H9 (cell line): ENCODE measurements around the gene NIFK. TPM values are rescaled to one million over a fixed set of nuclear protein-coding genes. Genes with fewer than 3 reads are reported as not detected.

ENCODE experiments used
- DNase-seq: peaks from one replicate; pipeline ENCODE4 v3.0.0-alpha.2; 2017
- H2AFZ ChIP-seq: one replicate; pipeline ENCODE4 v1.6.1; 2013; ENCODE audit warnings: mild to moderate bottlenecking, low read length, control low read depth, moderate library complexity
- H2AK5ac ChIP-seq: 2 replicates; pipeline ENCODE4 v1.6.1; 2013; ENCODE audit warnings: low read length, control low read depth, mixed read lengths; ENCODE audit not compliant: insufficient read length
- H2BK120ac ChIP-seq: one replicate; pipeline ENCODE4 v1.6.1; 2013; ENCODE audit warnings: low read depth, mild to moderate bottlenecking, low read length, control low read depth, inconsistent platforms; ENCODE audit not compliant: poor library complexity, severe bottlenecking
- H2BK12ac ChIP-seq: 2 replicates; pipeline ENCODE4 v1.6.1; 2013; ENCODE audit warnings: low read length, control low read depth, mixed read lengths, low read depth; ENCODE audit not compliant: insufficient read length
- H2BK15ac ChIP-seq: 2 replicates; pipeline ENCODE4 v1.6.1; 2013; ENCODE audit warnings: low read depth, low read length, control low read depth
- H2BK20ac ChIP-seq: one replicate; pipeline ENCODE4 v1.6.1; 2013; ENCODE audit warnings: low read depth, mild to moderate bottlenecking, low read length, control low read depth, inconsistent platforms; ENCODE audit not compliant: poor library complexity, severe bottlenecking
- H2BK5ac ChIP-seq: 2 replicates; pipeline ENCODE4 v1.6.1; 2013; ENCODE audit warnings: low read length, control low read depth, mixed read lengths; ENCODE audit not compliant: insufficient read length
- H3K14ac ChIP-seq: 2 replicates; pipeline ENCODE4 v1.6.1; 2013; ENCODE audit warnings: low read length, control low read depth; ENCODE audit not compliant: insufficient read depth
- H3K18ac ChIP-seq: 2 replicates; pipeline ENCODE4 v1.6.1; 2013; ENCODE audit warnings: low read depth, mild to moderate bottlenecking, mixed read lengths, low read length, control low read depth; ENCODE audit not compliant: insufficient read length
- H3K23ac ChIP-seq: 2 replicates; pipeline ENCODE4 v1.6.1; 2013; ENCODE audit warnings: low read length, control low read depth, mixed read lengths, low read depth; ENCODE audit not compliant: insufficient read length
- H3K23me2 ChIP-seq: 2 replicates; pipeline ENCODE4 v1.6.1; 2013; ENCODE audit warnings: low read depth, mild to moderate bottlenecking, mixed read lengths, low read length, control low read depth; ENCODE audit not compliant: insufficient read length, poor library complexity, severe bottlenecking
- H3K27ac ChIP-seq: 2 replicates; pipeline ENCODE4 v1.5.1; 2013; ENCODE audit warnings: low read length, control low read depth, mixed read lengths, low read depth; ENCODE audit not compliant: insufficient read length
- H3K27me3 ChIP-seq: 2 replicates; pipeline ENCODE4 v1.6.1; 2013; ENCODE audit warnings: low read length, control low read depth, inconsistent platforms; ENCODE audit not compliant: insufficient read depth
- H3K4ac ChIP-seq: 2 replicates; pipeline ENCODE4 v1.6.1; 2013; ENCODE audit warnings: low read depth, mild to moderate bottlenecking, control low read depth, inconsistent platforms, low read length, moderate library complexity
- H3K4me1 ChIP-seq: 2 replicates; pipeline ENCODE4 v1.6.1; 2013; ENCODE audit warnings: low read length, control low read depth, inconsistent platforms; ENCODE audit not compliant: insufficient read depth
- H3K4me2 ChIP-seq: 2 replicates; pipeline ENCODE4 v1.6.1; 2013; ENCODE audit warnings: low read length, control low read depth, mixed read lengths; ENCODE audit not compliant: insufficient read length, insufficient read depth
- H3K56ac ChIP-seq: 2 replicates; pipeline ENCODE4 v1.6.1; 2013; ENCODE audit warnings: low read depth, mild to moderate bottlenecking, mixed read lengths, low read length, control low read depth; ENCODE audit not compliant: insufficient read length
- H3K79me1 ChIP-seq: 2 replicates; pipeline ENCODE4 v1.6.1; 2013; ENCODE audit warnings: low read depth, mild to moderate bottlenecking, moderate library complexity, low read length, control low read depth, inconsistent platforms; ENCODE audit not compliant: insufficient read depth, poor library complexity, severe bottlenecking
- H3K79me2 ChIP-seq: 2 replicates; pipeline ENCODE4 v1.6.1; 2013; ENCODE audit warnings: low read length, control low read depth, inconsistent platforms; ENCODE audit not compliant: insufficient read depth
- H3K9ac ChIP-seq: 2 replicates; pipeline ENCODE4 v1.6.1; 2013; ENCODE audit warnings: low read length, control low read depth, mixed read lengths; ENCODE audit not compliant: insufficient read length; ENCODE audit errors: extremely low read depth
- H3K9me3 ChIP-seq: one replicate; pipeline ENCODE4 v1.6.1; 2013; ENCODE audit warnings: low read depth, low read length, inconsistent platforms; ENCODE audit not compliant: control insufficient read depth
- H3T11ph ChIP-seq: one replicate; pipeline ENCODE4 v1.6.1; 2013; ENCODE audit warnings: mild to moderate bottlenecking, low read length, control low read depth, inconsistent platforms
- H4K20me1 ChIP-seq: one replicate; pipeline ENCODE4 v1.6.1; 2013; ENCODE audit not compliant: control insufficient read depth, insufficient read length, insufficient read depth
- H4K5ac ChIP-seq: 2 replicates; pipeline ENCODE4 v1.6.1; 2013; ENCODE audit warnings: low read depth, mild to moderate bottlenecking, mixed read lengths, low read length, control low read depth; ENCODE audit not compliant: insufficient read length
- H4K8ac ChIP-seq: replicated peaks from 2 replicates; pipeline ENCODE4 v1.6.1; 2013; ENCODE audit warnings: low read length, control low read depth, mixed read lengths, low read depth; ENCODE audit not compliant: insufficient read length
- H4K91ac ChIP-seq: 2 replicates; pipeline ENCODE4 v1.6.1; 2013; ENCODE audit warnings: low read depth, mild to moderate bottlenecking, moderate library complexity, mixed read lengths, low read length, control low read depth; ENCODE audit not compliant: insufficient read length
- H3K27ac Mint-ChIP-seq, 3 experiments: 2 replicates in 2 of 3; 3 replicates in 1 of 3; pipeline ENCODE4 v1.8.0; 2020 to 2021; ENCODE audit warnings: mixed read lengths in 3 of 3, mild to moderate bottlenecking in 1 of 3, moderate library complexity in 1 of 3
- H3K27me3 Mint-ChIP-seq: 2 replicates; pipeline ENCODE4 v1.8.0; 2021; ENCODE audit warnings: low read depth, mild to moderate bottlenecking, moderate library complexity, mixed read lengths
- H3K36me3 Mint-ChIP-seq, 3 experiments: 2 replicates in 2 of 3; 3 replicates in 1 of 3; pipeline ENCODE4 v1.8.0; 2020 to 2021; ENCODE audit warnings: low read depth in 3 of 3, mixed read lengths in 3 of 3; ENCODE audit not compliant: insufficient read depth in 1 of 3
- H3K4me1 Mint-ChIP-seq, 2 experiments: 2 replicates each; pipeline ENCODE4 v1.8.0; 2020; ENCODE audit warnings: mixed read lengths in 2 of 2
- H3K4me3 Mint-ChIP-seq, 2 experiments: 2 replicates in 1 of 2; 3 replicates in 1 of 2; pipeline ENCODE4 v1.8.0; 2020 to 2021; ENCODE audit warnings: mild to moderate bottlenecking in 2 of 2, mixed read lengths in 2 of 2, moderate library complexity in 1 of 2
- H3K9me3 Mint-ChIP-seq, 2 experiments: 2 replicates in 1 of 2; 3 replicates in 1 of 2; pipeline ENCODE4 v1.8.0; 2020; ENCODE audit warnings: mild to moderate bottlenecking in 2 of 2, mixed read lengths in 2 of 2, moderate library complexity in 1 of 2
- WGBS: extraction: QIAGEN DNeasy Blood & Tissue Kit; methylation state at CpG from one replicate; pipeline ENCODE4 v1.1.7; 2013; ENCODE audit warnings: missing lambda C conversion rate, low lambda C conversion rate, mixed read lengths; ENCODE audit not compliant: insufficient read length; ENCODE audit errors: extremely low coverage; 5-methylcytosine and 5-hydroxymethylcytosine counted together
- total RNA-seq: library from RNA; stranded (reverse); gene quantifications from 2 replicates; pipeline ENCODE4 v1.2.1, GENCODE V29; 2021
- TF ChIP-seq, protein P1 (sequence below): fragments of 200-600 bp; sonication (generic); conservative IDR thresholded peaks from 3 replicates; pipeline ENCODE4 v1.8.0; 2021; ENCODE audit warnings: antibody characterized with exemption, mild to moderate bottlenecking

The NIFK gene
- total RNA-seq, 1 experiment from 2014 or later, result 180 TPM

DNA sequence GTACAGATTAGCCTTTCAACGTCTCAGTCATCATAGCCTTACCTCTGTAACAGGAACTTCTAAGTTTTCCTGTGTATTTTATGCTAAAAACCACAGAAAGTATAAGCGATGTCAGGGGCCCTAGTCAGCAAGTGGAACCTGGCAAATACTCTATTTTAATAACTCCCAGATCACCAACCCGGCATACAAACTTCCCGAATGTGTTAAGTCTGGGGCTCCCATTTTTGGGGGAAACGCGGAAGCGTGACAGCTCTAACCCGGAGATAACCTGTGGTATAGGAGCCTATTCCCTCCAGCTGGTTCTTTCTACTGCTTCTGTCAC is 574 bp downstream of the NIFK start:
- peaks cover 8% of the 10 kb centered on the region for H3K23me2 ChIP-seq
- no peaks in the 10 kb centered on the region for H4K20me1 ChIP-seq
- Mint-ChIP-seq H3K4me3 (peak overlapping the region; percentile 98 to 99), H3K27ac (peak overlapping the region; percentile 90 to 98 (median 96); a peak in 4 of 7 replicates), H3K27me3 (no peaks in the 10 kb centered on the region; the same call in none of the 2 replicates), H3K36me3 (peaks cover 23 to 47% (median 35%) of the 10 kb centered on the region in 3 experiments), H3K4me1 (peaks cover 5 to 17% of the 10 kb centered on the region in 2 experiments), H3K9me3 (no peaks in the 10 kb centered on the region)
- H3K14ac ChIP-seq, result peak overlapping the region; percentile 84; the same call in 1 of the 2 replicates
- no peak overlapping the region for H2AK5ac ChIP-seq
- H3K27ac ChIP-seq, result no peak overlapping the region
- H3K4ac ChIP-seq, result no peak overlapping the region
- peaks cover 11% of the 10 kb centered on the region for H3K79me2 ChIP-seq
- H3K18ac ChIP-seq, result no peak overlapping the region
- no CpG with 5 or more reads among the region's 8 CpGs for WGBS
- no peak overlapping the region for H2BK120ac ChIP-seq
- no peak overlapping the region for H3T11ph ChIP-seq
- H2BK5ac ChIP-seq, result no peak overlapping the region
- no peak overlapping the region for H4K5ac ChIP-seq
- H3K27me3 ChIP-seq, result no peaks in the 10 kb centered on the region
- TF ChIP-seq, protein P1, sequence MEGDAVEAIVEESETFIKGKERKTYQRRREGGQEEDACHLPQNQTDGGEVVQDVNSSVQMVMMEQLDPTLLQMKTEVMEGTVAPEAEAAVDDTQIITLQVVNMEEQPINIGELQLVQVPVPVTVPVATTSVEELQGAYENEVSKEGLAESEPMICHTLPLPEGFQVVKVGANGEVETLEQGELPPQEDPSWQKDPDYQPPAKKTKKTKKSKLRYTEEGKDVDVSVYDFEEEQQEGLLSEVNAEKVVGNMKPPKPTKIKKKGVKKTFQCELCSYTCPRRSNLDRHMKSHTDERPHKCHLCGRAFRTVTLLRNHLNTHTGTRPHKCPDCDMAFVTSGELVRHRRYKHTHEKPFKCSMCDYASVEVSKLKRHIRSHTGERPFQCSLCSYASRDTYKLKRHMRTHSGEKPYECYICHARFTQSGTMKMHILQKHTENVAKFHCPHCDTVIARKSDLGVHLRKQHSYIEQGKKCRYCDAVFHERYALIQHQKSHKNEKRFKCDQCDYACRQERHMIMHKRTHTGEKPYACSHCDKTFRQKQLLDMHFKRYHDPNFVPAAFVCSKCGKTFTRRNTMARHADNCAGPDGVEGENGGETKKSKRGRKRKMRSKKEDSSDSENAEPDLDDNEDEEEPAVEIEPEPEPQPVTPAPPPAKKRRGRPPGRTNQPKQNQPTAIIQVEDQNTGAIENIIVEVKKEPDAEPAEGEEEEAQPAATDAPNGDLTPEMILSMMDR, result no peak
- no peaks in the 10 kb centered on the region for H3K9me3 ChIP-seq
- no peak overlapping the region for H4K8ac ChIP-seq
- no peak overlapping the region for H2BK12ac ChIP-seq
- no peak overlapping the region for H2BK15ac ChIP-seq
- no peak overlapping the region for H3K23ac ChIP-seq
- no peaks in the 10 kb centered on the region for H3K4me1 ChIP-seq
- H3K4me2 ChIP-seq, result peak overlapping the region; percentile 92
- H2AFZ ChIP-seq, result no peak overlapping the region
- no peak overlapping the region for H4K91ac ChIP-seq
- DNase-seq, result no peak
- H3K79me1 ChIP-seq, result peaks cover 6% of the 10 kb centered on the region
- no peak overlapping the region for H2BK20ac ChIP-seq
- no peak overlapping the region for H3K56ac ChIP-seq
- H3K9ac ChIP-seq, result peak overlapping the region; percentile 93
